HFF-Myc (cell line): ENCODE results near the gene KIAA1549.
"Not testable (repeated sequence)": the region's sequence is repeated elsewhere in the genome, so short reads cannot be mapped to it uniquely, and the experiment has no call there.

Experiments used
- DNase-seq: peaks from one replicate; pipeline ENCODE4 v3.0.0-alpha.2; 2011; ENCODE audit warnings: low read depth; ENCODE audit errors: extremely low read depth
- H3K4me3 ChIP-seq: replicated peaks from 2 replicates; pipeline ENCODE4 v1.5.1; 2011; ENCODE audit warnings: low read depth, mild to moderate bottlenecking, control low read depth, low read length
- CTCF ChIP-seq: IDR thresholded peaks from 2 replicates; pipeline ENCODE4 v1.5.1; 2012; ENCODE audit warnings: mild to moderate bottlenecking, low read depth, low read length, control low read depth; ENCODE audit errors: missing control alignments

The KIAA1549 gene

GRCh38 chr7:138982204-138982623, 1.0 kb upstream of the KIAA1549 start:
- TF ChIP-seq CTCF: no peak
- no peak for DNase-seq
- peak overlapping the region; percentile 55 for H3K4me3 ChIP-seq

GRCh38 chr7:138980563-138981291, 462 bp downstream of the KIAA1549 start:
- H3K4me3 ChIP-seq: peak overlapping the region; percentile 64
- no peak for TF ChIP-seq CTCF
- no peak for DNase-seq

GRCh38 chr7:138979988-138980562, 1.1 kb downstream of the KIAA1549 start:
- TF ChIP-seq CTCF: no peak
- peak overlapping the region; percentile 64 for H3K4me3 ChIP-seq

GRCh38 chr7:138979226-138979979, 1.8 kb downstream of the KIAA1549 start:
- peak overlapping the region; percentile 64 for H3K4me3 ChIP-seq
- TF ChIP-seq CTCF: no peak
- DNase-seq: no peak

More at GRCh38 chr7:138979988-138980562, 1.1 kb downstream of the KIAA1549 start:
- DNase-seq: no peak

GRCh38 chr7:138978541-138979184, 2.5 kb downstream of the KIAA1549 start:
- DNase-seq: no peak
- TF ChIP-seq CTCF: no peak
- H3K4me3 ChIP-seq: no peak overlapping the region

- not testable (repeated sequence) for H3K4me3 ChIP-seq, DNase-seq
These were observed 5.0 kb downstream of the KIAA1549 start for GRCh38 chr7:138976161-138976560.
